AG09319 (cell line): ENCODE measurements around the gene CELA3A.

Experiments
- DNase-seq: peaks from one replicate; pipeline ENCODE4 v3.0.0-alpha.2; 2010; ENCODE audit warnings: low read depth; ENCODE audit errors: extremely low read depth
- TF ChIP-seq, protein P1 (sequence below): IDR thresholded peaks from 2 replicates; pipeline ENCODE4 v1.5.1; 2011; ENCODE audit warnings: low read depth, mild to moderate bottlenecking, inconsistent platforms, low read length, moderate library complexity

The CELA3A gene, protein sequence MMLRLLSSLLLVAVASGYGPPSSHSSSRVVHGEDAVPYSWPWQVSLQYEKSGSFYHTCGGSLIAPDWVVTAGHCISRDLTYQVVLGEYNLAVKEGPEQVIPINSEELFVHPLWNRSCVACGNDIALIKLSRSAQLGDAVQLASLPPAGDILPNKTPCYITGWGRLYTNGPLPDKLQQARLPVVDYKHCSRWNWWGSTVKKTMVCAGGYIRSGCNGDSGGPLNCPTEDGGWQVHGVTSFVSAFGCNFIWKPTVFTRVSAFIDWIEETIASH

DNA sequence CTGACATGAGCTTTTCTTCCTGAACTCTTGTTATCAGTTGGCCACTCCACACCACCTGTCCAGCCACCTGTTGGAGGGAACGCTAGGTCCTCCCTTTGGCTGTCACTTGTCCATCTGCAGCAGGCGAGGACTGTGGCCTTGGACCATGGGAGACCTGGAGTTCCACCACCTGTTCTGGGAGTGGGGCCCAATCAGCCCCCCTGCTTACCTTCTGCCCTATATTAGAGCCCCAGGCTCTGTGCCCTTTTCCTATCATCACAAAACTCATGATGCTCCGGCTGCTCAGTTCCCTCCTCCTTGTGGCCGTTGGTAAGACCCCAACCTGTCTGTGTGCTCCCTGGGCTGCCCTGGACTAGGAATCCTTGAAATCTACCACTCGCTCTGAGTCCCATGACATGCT, at the start of gene CELA3A:
TSS of gene CELA3A (plus strand) at position 249 of the 400 bp plus-strand sequence. CDS start at position 267, 18 bp downstream.
- DNase-seq: no peak
- TF ChIP-seq, protein P1, sequence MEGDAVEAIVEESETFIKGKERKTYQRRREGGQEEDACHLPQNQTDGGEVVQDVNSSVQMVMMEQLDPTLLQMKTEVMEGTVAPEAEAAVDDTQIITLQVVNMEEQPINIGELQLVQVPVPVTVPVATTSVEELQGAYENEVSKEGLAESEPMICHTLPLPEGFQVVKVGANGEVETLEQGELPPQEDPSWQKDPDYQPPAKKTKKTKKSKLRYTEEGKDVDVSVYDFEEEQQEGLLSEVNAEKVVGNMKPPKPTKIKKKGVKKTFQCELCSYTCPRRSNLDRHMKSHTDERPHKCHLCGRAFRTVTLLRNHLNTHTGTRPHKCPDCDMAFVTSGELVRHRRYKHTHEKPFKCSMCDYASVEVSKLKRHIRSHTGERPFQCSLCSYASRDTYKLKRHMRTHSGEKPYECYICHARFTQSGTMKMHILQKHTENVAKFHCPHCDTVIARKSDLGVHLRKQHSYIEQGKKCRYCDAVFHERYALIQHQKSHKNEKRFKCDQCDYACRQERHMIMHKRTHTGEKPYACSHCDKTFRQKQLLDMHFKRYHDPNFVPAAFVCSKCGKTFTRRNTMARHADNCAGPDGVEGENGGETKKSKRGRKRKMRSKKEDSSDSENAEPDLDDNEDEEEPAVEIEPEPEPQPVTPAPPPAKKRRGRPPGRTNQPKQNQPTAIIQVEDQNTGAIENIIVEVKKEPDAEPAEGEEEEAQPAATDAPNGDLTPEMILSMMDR: no peak

DNA sequence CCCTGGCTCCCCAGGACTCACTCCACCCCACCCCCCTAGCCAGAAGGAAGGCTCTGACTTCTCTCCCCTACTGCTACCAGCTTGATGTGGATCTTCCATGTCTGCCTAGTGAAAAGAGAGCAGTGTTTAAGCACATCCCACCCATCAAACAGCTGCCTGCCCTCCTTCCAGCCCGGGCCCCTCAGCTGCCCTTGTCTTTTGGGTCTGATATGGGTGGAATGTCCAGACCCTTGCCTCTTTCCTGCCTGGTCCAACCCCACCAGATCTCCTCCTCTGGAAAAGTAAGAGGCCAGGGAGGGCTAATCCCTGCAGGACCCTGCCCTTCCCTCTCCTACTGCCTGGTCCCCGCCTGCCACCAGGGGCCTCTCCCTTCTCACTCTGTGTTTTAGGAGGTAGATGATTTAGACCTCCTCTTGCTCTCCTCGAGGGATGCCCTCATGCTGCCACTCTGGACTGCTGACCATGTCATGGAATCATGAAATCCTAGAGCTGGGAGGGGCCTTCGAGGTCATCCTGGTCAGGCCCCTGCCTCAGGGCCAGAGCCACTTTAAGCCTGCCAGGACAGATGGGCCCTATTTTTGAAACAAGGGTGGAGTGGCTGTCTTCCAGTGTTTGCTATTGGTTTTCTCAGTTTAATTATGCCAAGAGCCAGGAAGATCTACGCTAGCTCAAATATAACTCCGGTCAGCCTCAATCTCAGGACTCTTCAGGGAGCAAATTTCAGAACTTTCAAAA, 48.5 kb upstream of the CELA3A start:
- TF ChIP-seq, protein P1: no peak
- no peak for DNase-seq

DNA sequence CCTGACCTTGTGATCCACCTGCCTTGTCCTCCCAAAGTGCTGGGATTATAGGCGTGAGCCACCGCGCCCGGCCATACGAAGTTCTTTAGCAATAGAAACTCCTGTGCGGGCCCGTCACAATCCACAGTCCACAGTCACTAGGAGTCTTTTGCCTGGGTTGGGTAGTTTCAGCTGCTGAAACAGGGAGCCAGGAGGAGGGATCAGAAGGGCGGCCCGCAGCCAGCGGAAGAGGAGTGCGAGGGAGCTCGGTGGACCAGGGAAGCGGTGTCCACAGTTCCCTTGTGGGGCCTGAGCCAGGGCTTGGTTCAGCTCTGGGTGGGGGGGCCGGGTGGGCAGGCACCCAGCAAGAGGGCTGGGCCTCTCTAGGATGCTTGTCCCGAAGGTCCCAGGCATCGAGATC, 46.4 kb upstream of the CELA3A start:
- DNase-seq: no peak
- TF ChIP-seq, protein P1: no peak

DNA sequence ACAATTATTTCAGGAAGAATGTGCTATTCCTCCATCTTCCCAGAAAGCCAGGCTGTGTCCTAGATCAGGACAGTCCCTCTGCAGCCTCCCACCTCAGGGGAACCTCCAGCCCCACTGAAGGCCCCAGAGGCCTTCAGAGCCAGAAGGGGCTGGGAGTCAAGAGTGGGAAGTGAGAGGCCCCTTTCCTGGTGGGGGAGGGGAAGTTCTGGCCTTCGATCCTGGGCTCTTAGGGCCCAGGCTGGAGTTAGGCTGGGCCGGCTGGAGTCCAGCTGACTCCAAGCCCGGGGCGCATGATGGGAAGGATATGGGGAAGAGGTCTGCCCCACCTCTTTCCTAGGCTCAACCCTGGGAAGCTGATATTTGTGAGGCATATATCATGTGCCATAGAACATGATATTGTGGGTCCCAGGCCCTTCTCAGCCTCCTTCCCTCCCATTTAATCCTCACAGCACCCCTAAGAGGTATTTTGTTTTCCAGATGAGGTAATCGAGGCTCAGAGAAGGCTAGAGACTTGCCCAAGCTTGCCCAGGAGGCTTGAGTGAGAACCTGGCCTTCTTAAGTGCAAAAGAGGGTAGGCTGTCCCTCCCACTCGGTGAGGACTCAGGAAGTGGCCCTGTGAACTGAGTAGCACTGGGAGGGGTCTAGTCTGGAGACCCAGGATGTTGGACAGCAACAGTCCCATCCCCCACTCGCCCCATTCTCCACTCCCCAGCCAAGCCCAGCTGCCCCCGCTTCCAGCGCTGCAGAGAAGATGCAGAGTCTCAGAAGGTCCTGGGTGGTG, 45.8 kb upstream of the CELA3A start:
- TF ChIP-seq, protein P1: no peak
- DNase-seq: no peak

DNA sequence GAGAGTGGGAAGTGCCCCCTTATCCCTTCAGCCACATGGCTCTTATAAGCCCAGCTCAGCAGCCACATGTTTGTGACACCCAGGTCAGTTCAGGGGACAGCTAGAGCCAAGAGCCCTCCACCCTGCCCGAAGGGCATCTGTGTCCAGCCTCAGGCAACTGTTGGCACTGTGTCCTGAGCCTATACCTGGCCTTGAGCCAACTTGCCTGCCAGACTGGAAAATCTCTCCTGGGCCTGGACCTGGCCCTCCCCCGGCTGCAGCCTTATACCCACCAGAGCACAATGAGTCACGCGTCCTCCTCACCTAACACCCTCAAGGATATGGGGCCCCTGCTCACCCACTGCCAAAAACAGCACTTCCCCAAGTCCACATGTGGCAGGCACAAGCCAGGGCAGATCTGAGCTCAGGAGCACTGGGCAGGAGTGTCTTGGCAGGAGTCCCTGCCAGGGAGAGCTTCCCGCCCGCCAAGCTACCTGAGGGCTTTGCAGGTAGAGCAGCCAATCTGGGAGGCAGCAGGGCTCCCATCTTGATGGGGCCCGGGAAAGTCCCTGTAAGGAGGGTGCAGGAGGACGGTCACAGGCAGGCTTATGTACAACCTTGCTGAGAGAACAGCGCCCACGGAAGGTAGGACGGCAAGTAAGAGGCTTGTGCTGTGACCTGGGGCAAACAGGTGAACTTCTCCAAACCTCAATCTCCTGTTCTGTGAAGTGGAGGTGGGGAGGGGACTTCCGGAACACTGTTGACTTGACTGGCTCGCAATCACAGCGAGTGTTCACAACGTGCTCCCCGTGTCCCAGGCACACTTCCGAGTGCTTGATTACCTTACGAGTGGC, 44.5 kb upstream of the CELA3A start:
- no peak for DNase-seq
- TF ChIP-seq, protein P1: no peak

DNA sequence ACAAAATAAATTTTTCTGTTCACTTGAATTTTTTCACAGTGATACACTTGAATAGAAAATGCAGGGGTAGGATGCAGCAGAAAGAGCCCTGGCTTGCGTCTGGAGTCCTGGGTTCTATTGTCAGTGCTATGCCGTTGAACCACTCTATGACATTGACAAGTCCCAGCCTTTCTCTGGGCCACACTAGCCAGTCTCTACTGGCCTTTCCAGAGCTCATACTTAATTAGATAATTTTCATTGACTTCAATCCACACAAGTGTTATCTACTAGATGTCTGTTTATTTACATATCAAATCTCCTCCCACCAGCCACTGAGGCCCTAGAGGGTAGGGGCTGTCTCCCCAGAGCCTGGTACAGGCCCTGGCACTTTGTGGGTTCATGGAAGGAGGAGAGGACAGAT, 40.1 kb upstream of the CELA3A start:
- no peak for DNase-seq

More for the DNA sequence above, 40.1 kb upstream of the CELA3A start:
- TF ChIP-seq, protein P1: no peak
